Rectal smooth muscle tissue (tissue), 1 donor: ENCODE measurements around the gene SORBS2.

Source experiments
- H3K27ac ChIP-seq: one replicate; pipeline ENCODE4 v1.7.0; 2013; ENCODE audit warnings: low read depth, low read length, inconsistent platforms
- H3K27me3 ChIP-seq: one replicate; pipeline ENCODE4 v1.7.0; 2013; ENCODE audit warnings: low read length; ENCODE audit not compliant: control insufficient read depth, insufficient read depth
- H3K36me3 ChIP-seq: one replicate; pipeline ENCODE4 v1.7.0; 2013; ENCODE audit warnings: low read length; ENCODE audit not compliant: control insufficient read depth, insufficient read depth
- H3K4me1 ChIP-seq: one replicate; pipeline ENCODE4 v1.7.0; 2013; ENCODE audit warnings: low read length; ENCODE audit not compliant: control insufficient read depth, insufficient read depth
- H3K4me3 ChIP-seq: one replicate; pipeline ENCODE4 v1.7.0; 2013; ENCODE audit warnings: low read length
- H3K9ac ChIP-seq: one replicate; pipeline ENCODE4 v1.7.0; 2013; ENCODE audit warnings: low read length

Gene SORBS2

DNA sequence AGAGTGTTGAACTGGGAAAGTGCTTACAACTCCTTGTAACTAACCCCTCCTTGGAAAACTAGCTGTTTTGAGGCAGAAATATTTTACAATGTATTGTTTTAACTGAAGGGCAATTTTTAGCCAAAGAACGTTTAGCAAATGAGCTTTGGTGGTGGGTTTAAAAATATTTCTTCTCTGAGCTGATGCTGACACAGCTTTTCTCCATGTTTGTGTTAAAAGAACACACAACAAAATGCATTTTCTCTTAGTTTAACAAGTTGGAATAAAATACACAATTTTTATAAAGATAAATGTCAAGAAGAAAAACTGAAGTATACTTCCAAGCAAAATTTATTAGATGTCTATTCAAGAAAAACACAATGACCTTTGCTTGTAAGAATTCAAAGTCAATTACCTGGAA is 226.8 kb downstream of the SORBS2 start:
- Histone ChIP-seq H3K4me1 (no peaks in the 10 kb centered on the region), H3K4me3 (no peak overlapping the region), H3K9ac (no peak overlapping the region), H3K36me3 (no peaks in the 10 kb centered on the region), H3K27ac (no peak overlapping the region), H3K27me3 (no peaks in the 10 kb centered on the region)

DNA sequence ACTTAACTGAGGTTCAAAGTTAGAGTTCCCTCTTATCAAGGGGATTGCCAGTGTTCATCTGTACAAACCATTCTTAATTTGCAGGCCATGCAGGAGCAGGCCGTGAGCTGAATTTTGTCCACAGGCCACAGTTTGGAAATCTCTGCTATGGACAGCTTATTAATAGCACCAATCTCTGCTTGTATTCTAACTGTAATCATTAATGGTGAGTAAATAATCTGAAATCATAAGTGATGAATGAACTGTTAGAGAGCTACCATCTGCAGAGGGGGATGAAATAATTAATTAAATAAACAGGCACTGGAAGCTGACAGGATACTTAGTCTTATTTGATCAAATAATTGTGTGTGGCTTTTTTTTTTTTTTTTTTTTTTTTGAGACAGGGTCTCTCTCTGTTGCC is 228.2 kb downstream of the SORBS2 start:
- no peaks in the 10 kb centered on the region for H3K4me1 ChIP-seq
- no peak overlapping the region for H3K27ac ChIP-seq
- no peaks in the 10 kb centered on the region for H3K36me3 ChIP-seq
- no peaks in the 10 kb centered on the region for H3K27me3 ChIP-seq
- no peak overlapping the region for H3K9ac ChIP-seq
- H3K4me3 ChIP-seq: no peak overlapping the region

DNA sequence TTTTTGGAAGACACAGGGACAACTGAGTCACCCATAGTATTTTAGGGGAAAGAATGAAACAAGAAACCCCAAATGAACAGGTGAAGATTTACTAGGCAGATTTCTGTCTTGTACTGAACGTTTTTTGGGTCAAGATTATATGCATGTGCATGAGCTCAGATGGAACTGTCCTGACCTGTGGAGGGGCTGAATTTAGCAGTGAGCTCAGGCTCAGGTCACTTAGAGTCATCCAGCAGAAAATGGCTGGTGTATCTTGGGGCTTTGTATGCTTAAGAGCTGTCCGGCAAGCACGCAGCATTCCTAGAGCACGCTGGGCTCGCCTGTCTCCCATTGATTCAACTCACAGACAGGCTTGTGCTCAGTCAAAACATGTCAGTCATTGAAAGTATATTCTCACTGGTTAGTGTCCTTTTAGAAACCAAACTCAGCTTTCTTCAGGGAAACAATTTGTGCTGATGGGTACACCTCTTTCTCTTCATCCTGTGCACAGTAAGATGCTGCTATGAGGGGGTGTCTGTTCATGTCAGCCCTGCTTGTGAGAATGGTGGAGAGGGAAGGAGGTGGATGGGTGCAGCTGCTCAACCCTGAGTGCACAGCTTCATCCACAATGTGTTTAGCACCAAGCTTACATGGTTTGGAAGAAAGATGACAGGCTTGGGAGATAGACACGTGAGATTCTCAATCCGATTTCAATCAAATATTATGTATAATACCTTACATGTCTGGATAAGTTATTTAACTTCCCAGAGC is 229.2 kb downstream of the SORBS2 start:
- Histone ChIP-seq H3K27me3 (no peaks in the 10 kb centered on the region), H3K36me3 (no peaks in the 10 kb centered on the region), H3K27ac (no peak overlapping the region), H3K9ac (no peak overlapping the region), H3K4me1 (no peaks in the 10 kb centered on the region), H3K4me3 (no peak overlapping the region)

DNA sequence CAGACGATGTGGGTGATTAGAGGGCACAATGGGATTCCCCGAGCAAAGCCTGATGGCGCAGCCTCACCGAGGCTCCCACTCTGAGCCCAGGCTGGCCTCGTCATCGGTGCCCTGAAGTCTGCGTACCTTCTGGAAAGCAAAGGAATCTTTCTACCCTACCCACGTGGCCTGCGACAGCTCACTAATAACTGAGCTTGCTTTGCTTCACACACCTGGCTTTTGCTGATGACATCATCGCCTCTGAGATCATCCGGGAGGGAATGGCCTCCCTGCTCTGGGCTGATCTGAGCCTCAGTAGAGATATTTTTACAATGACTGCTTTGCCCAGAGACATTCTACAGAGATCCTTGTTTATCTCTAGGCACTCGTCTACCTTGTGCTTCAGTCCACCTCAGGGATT is 231.3 kb downstream of the SORBS2 start:
- Histone ChIP-seq H3K36me3 (no peaks in the 10 kb centered on the region), H3K27me3 (no peaks in the 10 kb centered on the region), H3K4me3 (no peak overlapping the region), H3K9ac (no peak overlapping the region), H3K4me1 (peaks cover 11% of the 10 kb centered on the region), H3K27ac (no peak overlapping the region)

DNA sequence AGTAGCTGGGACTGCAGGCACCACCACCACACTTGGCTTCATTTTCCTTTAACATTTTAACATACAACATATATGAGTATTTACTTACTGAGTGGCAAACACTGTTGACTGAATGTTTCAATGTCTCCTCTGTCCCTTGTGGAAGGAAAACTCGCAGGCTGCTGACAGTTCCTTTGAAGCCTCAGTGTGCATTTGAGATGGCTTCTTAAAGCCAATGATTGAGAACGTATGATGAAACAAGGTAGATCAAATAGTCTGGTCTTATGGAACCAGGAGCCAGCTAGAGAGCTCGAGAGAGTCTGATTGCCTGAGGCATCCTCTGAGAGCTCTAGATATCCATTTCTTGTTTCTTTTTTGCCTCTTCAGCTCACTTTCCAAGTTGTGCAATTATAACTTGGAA is 233.7 kb downstream of the SORBS2 start:
- Histone ChIP-seq H3K4me3 (no peak overlapping the region), H3K27ac (no peak overlapping the region), H3K4me1 (peaks cover 17% of the 10 kb centered on the region), H3K36me3 (no peaks in the 10 kb centered on the region), H3K27me3 (no peaks in the 10 kb centered on the region), H3K9ac (no peak overlapping the region)

DNA sequence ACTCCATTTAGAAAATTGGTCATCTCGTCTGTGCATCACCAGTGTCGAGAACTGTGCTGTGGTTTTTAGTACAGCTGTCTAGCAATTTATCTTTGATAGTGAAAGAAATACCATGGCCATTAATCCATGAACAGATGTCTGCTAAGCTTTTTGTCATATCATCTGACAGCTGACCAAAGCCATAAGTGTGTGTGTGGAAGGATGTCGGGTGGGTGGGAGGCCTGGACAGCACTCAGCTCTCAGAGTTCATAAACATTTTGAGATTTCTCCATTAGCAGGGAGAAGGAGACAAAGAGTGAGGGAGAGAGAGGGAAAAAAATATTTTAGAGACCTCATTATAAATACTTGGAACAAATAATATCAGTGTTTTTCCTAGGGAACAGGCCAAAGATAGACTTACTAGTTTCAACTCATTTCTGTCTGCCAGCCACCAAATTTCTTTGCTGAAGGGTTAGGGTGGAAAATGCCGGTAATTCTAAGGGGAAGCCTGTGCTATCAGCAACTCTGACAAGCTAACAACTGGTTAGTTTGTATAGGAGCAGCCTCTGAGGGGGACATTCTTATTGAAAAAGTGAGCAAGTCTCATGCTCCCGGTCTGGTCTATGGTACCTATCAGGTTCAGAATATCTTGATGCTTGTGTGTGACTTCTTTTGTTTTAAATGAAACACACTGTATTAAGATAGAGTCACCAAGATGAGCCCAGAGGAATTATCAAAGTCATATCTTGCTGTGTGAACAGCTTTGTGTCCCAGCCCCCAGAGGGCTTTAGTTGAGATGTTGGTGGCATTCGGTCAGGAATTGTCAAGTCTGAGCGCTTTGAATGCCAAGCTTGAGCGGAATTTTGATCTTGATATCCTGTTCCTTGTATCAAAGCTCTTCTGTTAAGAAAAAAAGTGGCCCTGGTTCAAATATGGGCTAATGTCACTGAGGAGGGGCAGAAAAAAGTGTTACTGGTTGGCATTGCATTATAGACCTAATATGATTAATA is 234.7 kb downstream of the SORBS2 start:
- Histone ChIP-seq H3K36me3 (no peaks in the 10 kb centered on the region), H3K4me1 (peaks cover 17% of the 10 kb centered on the region), H3K4me3 (no peak overlapping the region), H3K9ac (no peak overlapping the region), H3K27ac (peak overlapping the region; percentile 25), H3K27me3 (no peaks in the 10 kb centered on the region)

DNA sequence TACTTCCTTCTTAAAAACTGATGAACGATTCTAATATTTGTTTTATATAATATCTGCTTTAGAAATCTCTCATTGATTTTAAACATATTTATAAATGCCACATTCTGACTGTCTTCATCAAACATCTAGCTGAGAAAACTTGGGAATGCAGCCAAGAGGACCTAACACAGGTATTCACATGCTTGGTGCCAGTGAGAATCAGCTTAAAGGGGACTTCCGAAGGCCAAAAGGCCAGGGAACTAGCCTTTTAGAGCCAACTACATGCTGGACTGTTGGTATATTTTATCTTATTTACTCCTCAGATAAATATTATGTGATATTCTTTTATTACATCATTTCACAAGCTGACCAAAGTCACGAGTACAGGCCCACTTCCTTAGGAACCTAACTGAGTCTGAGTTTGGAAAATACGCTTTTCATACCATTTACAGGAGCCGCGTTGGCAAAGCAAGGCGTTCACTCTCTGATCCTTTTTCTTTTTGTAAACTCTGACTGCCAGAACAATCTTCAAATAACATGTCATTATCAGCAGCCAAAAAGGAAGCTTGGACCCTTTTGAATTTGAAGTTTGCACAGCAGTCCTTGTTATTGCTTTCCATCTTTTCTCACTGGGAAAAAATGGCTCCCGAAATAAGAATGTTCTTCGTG is 235.6 kb downstream of the SORBS2 start:
- H3K4me3 ChIP-seq: no peak overlapping the region
- H3K4me1 ChIP-seq: peaks cover 17% of the 10 kb centered on the region
- no peaks in the 10 kb centered on the region for H3K36me3 ChIP-seq
- H3K27ac ChIP-seq: peak overlapping the region; percentile 25
- H3K9ac ChIP-seq: no peak overlapping the region
- H3K27me3 ChIP-seq: no peaks in the 10 kb centered on the region

DNA sequence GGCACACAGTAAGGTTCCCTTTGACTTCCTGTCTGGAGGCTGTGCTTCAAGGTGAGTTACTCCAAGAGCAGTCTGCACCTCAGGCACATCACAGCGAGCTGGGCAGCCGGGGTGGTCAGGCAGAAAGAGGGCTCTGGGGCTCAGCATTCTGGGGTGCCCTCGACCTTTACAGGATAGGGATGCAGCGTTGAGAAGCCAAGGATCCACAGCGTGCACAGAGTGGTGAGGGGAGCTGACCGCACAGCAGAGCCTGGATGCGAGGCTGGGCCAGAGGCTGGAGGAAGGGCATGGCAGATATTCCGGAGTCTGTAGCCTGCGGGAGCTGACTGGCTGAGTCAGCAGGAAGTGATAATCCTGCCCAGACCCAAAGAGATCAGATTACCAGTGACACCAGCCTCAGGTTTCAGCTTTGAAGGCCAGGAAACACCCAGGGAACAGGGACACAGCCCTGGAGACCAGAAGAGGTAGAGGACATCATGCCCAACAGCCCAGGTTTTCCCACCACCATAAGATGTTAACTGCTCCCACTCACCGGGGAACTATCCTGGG is 238.3 kb downstream of the SORBS2 start:
- Histone ChIP-seq H3K4me3 (no peak overlapping the region), H3K27ac (peak overlapping the region; percentile 31), H3K4me1 (peaks cover 21% of the 10 kb centered on the region), H3K27me3 (no peaks in the 10 kb centered on the region), H3K36me3 (no peaks in the 10 kb centered on the region), H3K9ac (no peak overlapping the region)

DNA sequence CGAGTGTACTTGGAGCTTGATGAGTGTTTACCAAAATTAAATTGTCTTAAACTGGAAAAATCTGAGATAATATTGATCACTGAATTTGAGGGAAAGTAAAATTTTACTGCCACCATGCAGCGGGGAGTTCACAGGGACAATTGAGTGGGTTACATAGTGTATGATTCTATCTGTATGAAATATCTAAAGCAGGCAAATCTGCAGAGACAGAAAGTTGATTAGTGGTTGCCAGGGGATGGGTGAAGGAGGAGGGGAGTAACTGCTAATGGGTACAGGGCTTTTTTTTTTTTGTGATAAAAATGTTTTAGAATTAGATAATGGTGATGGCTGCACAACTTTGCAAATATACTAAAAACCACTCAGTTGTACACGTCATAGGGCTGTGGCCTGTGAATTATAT is 241.3 kb downstream of the SORBS2 start:
- Histone ChIP-seq H3K4me3 (no peak overlapping the region), H3K27ac (peak overlapping the region; percentile 46), H3K4me1 (peaks cover 35% of the 10 kb centered on the region)

DNA sequence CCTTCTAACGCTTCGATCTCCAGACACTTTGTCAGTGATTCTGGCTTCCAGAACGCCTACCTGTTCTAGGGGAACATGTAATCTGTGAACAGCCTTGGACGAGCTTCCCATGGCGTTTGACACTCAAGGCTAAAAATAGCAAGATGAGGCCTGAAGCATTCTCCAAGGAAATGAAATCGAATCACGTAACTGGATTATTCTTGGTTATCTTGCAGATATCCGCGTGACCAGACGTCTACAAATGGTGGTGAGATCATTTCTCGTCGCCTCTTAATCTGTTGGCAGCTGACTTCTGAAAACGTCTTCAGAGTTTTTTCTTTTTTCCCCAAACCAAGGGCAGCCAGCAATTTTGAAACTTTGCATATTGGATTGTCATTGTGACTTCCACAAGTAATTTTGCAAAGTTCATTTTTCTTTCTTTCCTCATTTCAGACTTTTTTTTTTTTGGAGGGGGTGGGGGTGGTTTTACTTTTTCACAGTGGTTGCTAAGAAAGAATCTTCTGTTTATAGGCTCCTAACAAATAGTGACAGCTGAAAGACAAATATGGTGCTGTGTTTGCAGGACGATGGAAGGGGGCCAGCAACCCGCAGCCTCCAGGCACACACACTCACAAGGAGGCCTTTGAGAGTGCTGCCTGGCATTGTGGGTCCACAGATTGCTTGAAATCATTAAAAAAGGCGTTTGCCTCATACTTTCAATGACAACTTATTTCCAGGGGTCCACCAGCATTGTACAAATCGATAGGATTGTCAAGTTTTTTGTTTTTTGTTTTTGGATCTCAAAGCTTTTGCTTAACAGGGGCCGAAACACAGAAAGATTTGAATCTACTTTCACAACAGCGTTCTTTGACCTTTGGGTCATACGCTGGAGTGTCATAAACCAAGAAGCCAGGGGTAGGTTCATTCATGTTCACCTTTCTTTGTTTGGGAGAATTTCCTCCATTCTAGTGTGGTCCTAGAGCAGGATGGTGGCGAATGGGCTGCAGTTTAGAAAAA is 244.3 kb downstream of the SORBS2 start:
- peaks cover 32% of the 10 kb centered on the region for H3K4me1 ChIP-seq
- peak overlapping the region; percentile 93 for H3K27ac ChIP-seq
- no peaks in the 10 kb centered on the region for H3K27me3 ChIP-seq
- no peaks in the 10 kb centered on the region for H3K36me3 ChIP-seq
- H3K9ac ChIP-seq: no peak overlapping the region
- H3K4me3 ChIP-seq: peak overlapping the region; percentile 19

More for the DNA sequence above, 241.3 kb downstream of the SORBS2 start:
- no peak overlapping the region for H3K9ac ChIP-seq
- no peaks in the 10 kb centered on the region for H3K36me3 ChIP-seq
- no peaks in the 10 kb centered on the region for H3K27me3 ChIP-seq

DNA sequence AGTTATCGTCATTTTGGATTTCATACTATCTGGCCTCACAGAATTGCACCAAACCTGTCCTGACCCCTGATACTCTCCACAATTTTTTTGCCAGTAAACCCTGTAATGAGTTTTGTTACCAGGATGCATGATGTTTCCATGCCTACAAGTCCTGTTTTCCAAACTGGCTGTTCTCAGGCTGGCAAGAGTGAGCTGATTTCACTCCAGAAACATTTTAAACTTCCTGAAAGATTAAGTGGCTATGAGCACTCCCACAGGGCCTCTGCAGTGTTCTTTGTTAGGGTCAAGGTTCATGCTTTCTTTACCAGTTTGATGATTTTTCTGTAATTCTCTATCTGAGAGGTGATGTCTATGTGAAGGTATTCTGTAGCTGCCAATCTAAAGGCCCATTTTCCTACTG is 245.0 kb downstream of the SORBS2 start:
- Histone ChIP-seq H3K4me3 (no peak overlapping the region), H3K36me3 (no peaks in the 10 kb centered on the region), H3K27ac (peak overlapping the region; percentile 93), H3K27me3 (no peaks in the 10 kb centered on the region), H3K4me1 (peaks cover 32% of the 10 kb centered on the region), H3K9ac (no peak overlapping the region)
